ENCODE measurements around the gene SNCAIP. TPM values are rescaled to one million over a fixed set of nuclear protein-coding genes. Genes with fewer than 3 reads are reported as not detected.
A peak's percentile ranks its signal among the peaks of the same experiment; 100 is the strongest.

The SNCAIP gene
- 0.90 TPM for polyA plus RNA-seq (2013, experiment 1 of 2; ENCODE audit: insufficient read length)
- polyA plus RNA-seq (2013, experiment 2 of 2; ENCODE audit: insufficient read length), result 1.3 TPM

DNA sequence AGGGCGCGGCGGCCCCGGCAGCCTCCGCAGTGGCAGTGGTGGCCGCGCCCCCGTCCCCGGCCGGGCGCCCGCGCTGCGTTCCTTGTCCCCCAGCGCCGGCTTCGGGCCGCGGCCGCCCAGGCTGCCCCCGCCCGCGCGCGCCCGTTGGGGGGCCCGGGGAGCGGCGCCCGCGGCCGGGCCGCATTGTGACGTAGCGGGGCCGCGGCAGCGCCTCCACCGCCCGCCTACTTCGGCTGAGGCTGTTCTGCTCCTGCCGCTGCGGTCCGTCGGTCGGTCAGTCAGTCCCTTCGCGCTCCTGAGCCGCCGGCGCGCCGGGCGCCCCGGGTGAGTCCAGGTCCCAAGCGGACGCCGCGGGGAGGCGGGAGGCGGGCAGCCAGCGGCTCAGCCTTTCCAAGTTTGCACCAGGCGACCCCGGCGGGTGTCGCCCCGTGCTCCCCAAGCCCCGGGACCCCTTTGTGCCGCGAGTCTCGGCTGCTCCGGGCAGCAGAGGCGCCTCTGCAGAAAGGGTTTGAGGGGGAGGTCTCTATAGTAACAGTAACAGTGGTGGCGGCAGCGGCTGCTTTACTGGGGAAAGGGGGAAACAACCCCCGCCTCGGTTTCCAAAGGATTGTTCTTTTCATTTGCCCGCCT is at the start of gene SNCAIP:
Gene SNCAIP, plus strand, starts transcription at position 277 of the 630 bp plus-strand sequence. CDS start 78,898 bp downstream, outside the sequence.
- DNase-seq, result peak; percentile 47

- peak; percentile 31 for DNase-seq
These were observed 48.5 kb upstream of the SNCAIP start for GRCh38 chr5:122263352-122264030.

DNA sequence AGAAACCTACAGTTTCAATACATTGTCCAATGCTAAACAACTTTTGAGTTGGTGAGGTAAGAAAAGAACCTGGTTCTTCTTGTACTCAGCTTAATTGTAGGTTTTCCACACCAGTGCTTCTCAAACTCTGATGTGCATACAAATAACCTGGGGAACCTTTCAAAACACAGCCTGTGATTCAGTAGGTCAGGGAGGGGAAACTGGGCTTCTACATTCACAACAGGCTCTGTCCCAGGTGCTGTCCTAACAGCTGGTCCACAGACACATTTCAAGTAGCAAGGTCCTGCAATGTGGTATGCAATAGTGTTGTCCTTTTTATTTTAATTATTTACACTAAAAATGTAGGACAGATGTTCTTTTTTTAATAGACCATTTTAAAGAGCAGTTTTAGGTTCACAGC is 47.4 kb upstream of the SNCAIP start:
- DNase-seq, result no peak

- DNase-seq, result no peak
These were observed 44.9 kb upstream of the SNCAIP start for GRCh38 chr5:122267185-122267584.

GRCh38 chr5:122273696-122274095 is 38.3 kb upstream of the SNCAIP start:
- no peak for DNase-seq

DNA sequence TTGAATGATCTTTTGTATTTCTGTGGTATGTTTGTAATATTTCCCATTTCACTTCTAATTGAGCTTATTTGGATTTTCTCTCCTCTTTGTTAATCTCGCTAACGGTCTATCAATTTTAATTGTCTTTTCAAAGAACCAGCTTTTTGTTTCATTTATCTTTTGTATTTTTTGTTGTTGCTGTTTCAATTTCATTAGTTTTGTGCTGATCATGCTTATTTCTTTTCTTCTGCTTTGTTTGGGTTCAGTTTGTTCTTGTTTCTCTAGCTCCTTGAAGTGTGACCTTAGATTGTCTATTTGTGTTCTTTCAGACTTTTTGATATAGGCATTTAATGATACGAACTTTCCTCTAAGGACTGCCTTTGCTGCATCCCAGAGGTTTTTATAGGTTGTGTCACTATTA is 28.4 kb upstream of the SNCAIP start:
- DNase-seq, result no peak

GRCh38 chr5:122286541-122286940 is 25.5 kb upstream of the SNCAIP start:
- no peak for DNase-seq

DNA sequence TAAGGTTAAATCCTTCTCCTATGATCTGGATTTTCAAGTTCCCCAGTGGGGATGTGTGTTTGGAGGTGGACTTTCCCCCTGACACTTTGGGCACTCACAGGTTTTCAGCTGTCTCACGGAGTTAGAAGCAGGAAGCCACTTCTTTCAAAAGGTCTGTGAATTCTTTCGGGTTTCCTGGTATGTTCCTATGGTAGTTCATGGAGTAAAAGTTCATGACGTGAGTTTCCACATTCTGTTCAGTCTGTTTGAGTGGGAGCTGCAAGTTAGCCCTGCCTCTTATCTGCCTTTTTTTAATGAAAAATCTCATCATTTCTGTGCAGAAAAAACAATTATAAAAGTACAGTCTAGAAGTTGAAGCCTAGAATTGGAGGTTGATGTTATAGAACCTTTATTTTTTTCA is 24.9 kb upstream of the SNCAIP start:
- no peak for DNase-seq

DNA sequence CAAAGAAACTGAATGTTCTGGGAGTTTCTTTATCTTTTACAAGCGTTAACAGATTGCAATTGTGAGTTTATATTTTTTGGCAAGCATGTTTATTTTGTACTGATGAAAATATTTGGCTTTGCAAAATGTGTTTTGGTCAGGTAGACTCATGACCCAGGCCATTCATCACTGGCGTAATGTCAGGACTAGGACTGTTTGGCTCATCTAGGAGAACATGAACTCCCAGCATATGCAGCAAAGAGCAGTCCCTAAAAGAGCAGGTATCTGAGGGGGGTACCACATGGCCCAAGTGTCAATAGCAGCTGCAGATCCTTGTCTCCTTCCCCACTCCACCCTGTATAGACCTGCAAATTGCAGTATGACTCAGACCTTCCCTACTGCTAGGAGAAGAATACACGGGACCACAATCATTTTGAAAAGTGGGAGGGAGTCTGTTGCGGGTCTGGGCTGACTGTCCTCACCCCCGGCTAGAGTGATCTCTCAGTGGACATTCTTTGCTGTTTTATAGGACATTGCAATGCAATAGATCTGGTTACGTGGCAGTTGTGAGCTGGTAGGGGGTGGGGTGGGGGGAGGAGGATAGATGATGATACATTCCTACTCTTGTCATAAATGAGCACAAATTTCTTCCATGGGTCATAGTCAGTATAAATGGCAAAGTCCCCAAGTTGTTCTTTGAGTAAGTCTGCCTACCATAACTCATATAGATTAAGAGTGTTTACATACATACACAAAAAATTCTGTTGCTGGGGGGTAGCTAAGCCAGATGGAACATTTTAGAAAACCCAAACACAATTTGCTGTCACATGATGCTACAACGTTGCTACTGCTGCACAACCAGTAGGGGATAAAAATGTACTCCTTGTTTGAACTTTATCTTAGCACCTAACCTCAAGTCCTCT is 20.8 kb upstream of the SNCAIP start:
- DNase-seq, result peak; percentile 40

GRCh38 chr5:122292332-122292731 is 19.7 kb upstream of the SNCAIP start:
- DNase-seq, result peak; percentile 23

DNA sequence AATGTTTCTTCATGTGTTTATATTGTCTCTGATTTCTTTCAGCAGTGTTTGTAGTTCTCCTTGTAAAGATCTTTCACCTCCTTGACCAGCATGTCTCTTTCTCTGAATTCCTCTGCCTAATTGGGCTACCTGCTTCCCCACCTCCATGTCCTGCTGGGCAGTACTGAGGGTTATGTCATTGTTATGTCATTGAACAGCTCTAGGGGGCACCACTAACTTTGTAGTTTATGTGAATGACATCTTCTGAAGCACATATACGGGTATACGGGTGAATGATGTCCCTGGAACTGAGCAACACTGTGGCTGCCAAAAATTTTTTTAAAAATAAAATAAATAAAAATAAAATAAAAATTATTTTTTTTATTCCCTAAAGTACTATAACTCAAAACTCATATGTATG is 16.9 kb upstream of the SNCAIP start:
- no peak for DNase-seq

- no peak for DNase-seq
These were observed 15.2 kb upstream of the SNCAIP start for GRCh38 chr5:122296871-122297270.

GRCh38 chr5:122297587-122298298 is 14.3 kb upstream of the SNCAIP start:
- DNase-seq, result no peak

DNA sequence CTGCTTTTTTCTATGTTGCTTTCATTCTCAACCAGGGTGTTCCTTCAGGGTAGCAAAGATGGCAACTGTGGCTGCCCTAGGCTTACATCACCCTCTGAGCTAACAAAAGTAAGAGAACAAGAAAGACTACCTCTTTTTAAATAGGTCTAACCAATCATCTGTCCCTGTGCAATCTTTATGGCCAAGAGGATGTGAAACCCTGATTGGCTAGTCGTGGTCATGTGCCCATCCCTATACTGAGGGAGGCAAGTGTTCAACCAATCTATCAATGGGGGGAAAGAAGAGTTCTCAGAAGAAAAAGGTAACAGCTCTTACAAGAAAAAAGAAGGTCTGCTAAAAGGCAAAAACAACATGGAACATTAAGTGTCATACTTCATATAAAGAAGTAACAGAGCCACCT is 11.7 kb upstream of the SNCAIP start:
- no peak for DNase-seq

DNA sequence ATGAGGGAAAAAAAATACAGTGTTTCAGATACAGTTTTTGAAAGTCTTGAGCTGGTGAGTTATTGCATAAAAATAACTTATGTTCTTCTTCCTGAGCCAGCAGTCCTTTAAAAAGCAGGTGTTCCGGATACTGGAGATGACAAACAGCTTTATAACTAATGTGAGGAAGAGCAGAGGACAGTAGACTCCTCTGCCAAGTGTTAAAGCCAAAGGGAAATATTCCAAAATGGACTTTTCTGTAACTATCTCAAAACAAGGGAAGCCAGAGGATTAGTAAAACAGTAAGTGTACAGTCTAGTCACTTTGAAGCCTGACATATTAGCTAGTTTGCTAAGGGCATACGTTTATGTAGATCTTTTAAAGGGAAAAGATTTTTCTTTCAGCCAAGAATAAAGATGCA is 11.0 kb upstream of the SNCAIP start:
- no peak for DNase-seq

GRCh38 chr5:122304471-122305215 is 7.4 kb upstream of the SNCAIP start:
- no peak for DNase-seq

DNA sequence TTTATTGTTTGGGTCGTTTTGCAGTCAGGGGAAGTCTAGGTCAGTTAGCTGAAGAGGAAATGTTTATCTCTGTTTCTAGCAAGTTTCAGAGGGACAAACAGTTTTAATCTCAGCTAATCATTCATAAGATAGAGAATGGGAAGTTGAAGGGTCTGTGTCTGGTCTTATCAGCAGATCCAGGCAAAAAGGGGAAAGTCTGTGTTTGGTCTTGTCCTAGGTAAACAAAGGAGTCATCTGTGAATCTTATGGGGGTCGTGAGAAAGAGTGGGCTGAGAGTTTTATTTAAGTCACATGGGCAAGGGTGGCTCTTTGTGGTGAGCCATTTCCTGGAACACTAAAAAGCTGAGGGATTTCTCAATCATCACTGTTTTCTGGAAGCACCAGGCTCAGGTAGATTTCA is 5.6 kb upstream of the SNCAIP start:
- no peak for DNase-seq

DNA sequence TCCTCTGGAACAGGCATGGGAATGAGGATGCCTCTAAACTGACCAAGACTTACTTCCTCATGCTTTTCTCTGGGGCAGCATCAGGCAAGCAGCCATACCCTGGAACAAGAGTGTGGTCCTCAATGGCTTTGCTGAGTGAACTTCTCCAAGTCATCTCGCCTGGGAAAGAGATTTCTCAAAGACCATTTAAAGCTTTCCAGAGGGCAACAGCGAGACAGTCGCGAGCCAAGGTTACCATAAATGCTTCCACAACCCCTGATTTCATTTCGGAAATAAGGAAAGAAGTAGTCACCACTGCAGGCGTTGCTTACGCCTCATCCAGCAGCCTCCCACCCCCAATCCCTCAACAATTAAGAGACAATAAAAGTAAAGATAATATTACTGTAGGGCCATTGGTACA is 1.1 kb upstream of the SNCAIP start:
- no peak for DNase-seq

DNA sequence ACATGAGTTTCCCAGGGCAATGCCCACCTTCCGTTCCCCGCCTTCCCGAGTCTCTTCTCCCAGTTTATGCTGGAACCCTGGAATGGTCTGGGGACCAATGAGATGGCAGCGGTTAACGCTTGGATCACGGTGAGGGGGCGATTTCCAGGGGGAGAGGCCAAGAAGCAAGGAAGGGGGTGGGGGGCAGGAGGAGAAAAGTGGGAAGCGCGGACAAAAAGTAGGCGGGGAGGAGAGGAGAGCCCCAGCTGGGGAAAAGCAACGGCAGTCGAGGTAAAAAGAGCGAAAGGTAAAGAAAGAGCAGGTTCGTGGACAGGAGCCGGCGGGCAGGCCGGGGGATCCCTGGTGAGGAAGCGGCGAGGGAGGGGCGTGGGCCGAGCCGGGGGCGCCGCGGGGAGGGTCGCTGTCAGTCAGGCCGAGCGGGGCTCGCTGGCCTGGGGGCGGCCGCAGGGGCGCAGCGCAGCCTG is 508 bp upstream of the SNCAIP start:
- no peak for DNase-seq

- peak; percentile 23 for DNase-seq
These were observed 762 bp downstream of the SNCAIP start for GRCh38 chr5:122312591-122313406.

DNA sequence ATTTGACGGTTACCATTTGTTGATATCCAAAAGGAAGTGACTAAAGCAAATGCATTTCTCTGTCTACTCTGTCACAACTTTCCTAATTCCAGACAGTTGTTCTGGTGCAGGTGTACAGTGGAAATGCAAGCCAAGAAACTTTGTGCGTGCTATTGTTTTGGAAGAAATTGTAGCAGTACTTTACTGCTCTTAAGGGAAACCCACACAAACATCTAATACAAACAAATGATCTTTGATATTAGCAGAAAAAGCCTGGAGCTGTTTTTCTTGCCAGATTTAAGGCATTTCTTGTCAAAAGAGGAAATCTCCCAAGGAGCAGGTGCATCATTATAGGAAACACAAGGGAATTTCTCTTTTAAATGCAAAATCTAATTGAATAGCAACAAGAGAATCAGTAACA is 2.0 kb downstream of the SNCAIP start:
- DNase-seq, result no peak
